ENCODE measurements around the gene PCCA.
"Not testable (repeated sequence)": the region's sequence is repeated elsewhere in the genome, so short reads cannot be mapped to it uniquely, and the experiment has no call there.

Gene PCCA

DNA sequence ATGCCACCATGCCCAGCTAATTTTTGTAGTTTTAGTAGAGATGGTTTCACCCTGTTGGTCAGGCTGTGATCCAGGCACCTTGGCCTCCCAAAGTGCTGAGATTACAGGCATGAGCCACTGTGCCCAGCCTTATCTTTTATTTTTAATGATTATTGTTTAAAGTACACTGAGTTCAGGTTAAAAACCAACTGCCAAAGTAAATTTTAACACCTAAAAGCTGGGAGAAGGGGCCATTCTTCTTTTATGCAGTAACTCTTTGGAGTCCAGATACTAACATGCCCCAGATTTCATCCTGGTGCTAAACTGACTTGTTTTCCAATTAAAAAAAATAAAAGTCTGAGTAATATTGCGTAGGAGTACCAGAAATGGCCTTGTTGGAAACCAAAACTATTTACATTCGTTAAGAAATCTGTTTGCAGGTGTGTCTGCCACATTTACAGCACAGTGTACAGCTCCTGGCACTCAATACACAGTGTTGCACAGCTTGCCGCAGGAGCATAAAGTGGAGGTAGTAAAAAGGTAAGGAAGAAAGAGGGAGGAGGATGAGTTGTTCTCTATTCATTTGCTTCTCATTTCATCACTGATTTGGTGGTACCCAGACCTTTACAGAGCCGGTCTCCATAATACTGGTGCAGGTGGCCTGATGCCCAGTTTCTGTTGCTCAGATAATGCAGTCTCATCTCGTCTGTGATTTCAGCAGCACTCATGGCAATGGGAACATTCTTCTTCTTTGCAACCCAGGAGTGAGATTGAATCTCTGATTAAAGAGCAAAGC lies 108.9 kb downstream of the PCCA start:
- DNase-seq: no peak

DNA sequence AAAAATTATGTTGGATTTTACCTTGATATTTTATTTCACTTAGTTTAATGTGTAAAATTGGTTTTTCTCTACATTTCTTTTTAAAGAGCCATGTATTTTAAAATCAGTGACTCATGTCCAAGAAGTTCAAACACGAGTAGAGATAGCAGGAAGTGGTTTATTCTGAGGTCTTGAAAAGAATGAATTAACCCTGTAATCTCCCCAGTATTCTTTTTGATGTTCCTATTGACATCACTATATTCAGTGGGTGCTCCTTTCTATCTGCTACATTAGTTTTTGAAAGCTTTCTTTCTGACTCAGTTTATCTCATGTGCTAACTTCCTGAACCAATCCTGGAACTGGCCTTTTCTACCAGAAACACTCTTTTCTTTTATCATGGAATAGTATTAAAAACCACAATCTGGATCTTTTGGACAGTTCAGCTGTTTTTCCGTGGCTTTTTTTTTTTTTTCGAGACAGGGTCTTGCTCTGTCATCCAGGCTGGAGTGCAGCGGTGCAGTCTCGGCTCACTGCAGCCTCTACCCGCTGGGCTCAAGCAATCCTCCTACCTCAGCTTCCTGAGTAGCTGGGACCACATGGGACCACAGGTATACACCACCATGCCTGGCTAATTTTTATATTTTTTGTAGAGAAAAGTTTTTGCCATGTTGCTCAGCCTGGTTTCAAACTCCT lies 114.9 kb downstream of the PCCA start:
- DNase-seq: no peak

DNA sequence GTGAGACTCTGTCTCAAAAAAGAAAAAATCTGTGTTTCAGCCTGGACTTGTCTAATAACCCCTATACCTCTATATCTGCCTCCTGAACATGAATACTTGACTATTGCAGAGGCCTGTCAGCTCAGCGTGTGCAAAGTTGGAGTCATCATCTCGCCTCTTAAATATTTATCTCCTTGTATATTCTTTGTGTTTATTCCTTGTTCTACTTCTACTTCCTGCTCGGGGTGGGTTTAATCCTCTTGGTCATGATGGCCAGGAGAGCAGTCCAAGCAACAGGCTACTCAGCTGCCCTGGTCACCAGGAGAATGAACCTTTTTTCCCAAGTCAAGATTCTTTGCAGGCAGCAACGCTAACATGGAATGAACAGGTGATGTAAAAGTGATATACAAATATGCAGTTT lies 119.1 kb downstream of the PCCA start:
- DNase-seq: no peak

GRCh38 chr13:100208626-100209025 lies 119.7 kb downstream of the PCCA start:
- DNase-seq: no peak

- no peak for DNase-seq
Measured at GRCh38 chr13:100209857-100210825, 121.2 kb downstream of the PCCA start.

DNA sequence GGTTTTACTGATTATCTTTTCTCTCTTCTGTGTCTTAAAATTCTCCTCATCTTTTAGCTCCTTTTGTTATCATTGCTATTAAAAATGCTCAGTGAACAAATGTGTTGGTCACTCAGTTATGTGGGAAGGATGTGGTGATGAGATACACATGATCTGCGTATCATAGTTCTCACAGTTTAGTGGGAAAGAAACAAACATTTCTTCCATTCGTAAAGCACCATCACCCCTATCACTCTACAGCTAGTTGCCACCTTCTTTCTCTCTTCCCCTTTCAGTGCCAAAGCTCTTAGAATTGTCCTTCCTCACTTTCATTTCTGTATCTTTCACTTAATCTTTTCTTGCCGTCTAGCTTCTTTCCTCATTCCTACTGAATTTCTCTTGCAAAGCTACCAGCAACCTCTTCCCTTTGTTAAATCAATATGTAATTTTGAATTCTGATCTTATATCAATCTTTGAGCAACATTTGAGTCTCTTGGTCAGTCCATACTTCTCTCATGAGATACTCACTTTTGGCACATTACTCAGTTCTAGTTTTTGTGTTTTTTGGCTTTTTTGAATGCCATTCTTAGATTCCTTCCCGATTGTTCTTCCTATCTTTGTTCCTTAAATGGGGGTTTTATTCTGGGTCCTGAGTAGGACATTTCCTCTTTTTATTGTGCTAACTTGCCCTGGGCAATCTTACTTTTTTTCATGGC lies 122.3 kb downstream of the PCCA start:
- no peak for DNase-seq

DNA sequence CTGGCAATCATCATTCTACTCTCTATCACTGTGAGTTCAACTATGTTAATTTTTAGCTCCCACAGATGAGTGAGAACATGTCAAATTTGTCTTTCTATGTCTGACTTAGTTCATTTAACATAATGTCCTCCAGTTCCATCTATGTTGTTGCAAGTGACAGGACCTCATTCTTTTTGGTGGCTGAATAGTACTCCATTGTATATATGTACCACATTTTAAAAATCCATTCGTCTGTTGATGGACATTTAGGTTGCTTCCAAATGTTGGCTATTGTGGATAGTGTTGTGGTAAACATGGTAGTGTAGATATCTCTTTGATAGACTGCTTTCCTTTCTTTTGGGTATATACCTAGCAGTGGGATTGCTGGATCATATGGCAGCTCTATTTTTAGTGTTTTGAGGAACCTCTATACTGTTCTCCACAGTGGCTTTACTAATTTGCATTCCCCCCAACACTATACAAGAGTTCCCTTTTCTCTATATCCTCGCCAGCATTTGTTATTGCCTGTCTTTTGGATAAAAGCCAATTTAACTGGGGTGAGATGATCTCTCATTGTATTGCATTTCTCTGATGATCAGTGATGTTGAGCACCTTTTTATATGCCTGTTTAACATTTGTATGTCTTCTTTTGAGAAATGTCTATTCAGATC lies 124.1 kb downstream of the PCCA start:
- no peak for DNase-seq

GRCh38 chr13:100213576-100213975 lies 124.7 kb downstream of the PCCA start:
- no peak for DNase-seq

DNA sequence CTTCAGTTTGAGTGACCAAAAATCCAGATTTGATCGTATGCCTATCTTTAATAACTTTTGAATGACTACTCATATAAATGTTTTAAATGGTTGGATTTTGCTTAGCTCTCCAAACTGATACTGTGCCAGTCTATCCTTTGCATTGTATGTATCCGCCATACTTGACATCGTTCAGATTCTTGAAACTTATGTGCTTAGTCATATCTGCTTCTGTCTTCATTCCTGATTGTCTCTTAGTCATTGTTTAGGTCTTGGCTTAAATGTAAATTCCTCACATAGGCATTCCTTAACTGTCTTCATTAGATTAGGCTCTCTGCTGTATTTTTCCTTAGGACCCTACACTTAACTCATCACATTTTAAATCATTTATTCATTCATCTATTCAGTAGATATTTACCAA lies 126.0 kb downstream of the PCCA start:
- no peak for DNase-seq

DNA sequence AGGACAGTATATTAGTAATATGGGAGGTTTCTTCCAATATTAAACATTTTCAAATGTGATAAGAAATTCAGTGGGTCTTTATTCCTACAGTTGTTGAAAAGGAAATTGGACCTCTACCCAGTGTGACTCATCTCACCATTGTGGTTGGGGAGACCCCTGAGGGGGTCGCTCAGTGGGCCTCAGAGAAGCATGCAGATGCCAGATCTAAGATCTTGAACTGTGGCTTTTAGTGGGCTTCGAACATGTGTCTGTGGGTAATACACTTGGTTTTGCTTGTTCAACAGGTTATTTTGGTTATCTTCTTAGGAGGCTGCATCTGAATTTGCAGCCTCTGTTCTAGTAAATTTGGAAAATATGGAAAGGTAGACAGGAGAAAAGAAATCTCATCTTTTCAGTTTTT lies 132.3 kb downstream of the PCCA start:
- no peak for DNase-seq

- DNase-seq: not testable (repeated sequence)
Measured at GRCh38 chr13:100223966-100224530, 135.2 kb downstream of the PCCA start.

DNA sequence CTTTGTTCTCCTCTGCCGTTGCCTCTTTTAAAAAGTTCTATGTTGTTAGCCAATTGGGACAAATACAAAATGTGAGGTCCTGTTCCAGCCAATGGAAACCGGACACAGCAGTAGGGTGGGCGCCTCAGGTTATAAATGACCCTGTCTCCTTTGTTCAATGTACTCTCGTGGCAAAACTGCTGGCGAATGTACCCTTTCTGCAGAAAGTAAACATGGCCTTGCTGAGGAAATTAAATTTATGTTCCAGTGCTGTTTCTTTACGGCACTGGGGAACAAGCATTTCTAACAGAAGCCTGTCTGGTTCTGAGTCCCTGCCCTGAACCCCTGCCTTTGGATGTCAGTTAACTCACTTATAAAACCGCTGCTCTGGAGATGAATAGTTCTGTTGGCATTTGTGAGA lies 140.7 kb downstream of the PCCA start:
- no peak for DNase-seq

DNA sequence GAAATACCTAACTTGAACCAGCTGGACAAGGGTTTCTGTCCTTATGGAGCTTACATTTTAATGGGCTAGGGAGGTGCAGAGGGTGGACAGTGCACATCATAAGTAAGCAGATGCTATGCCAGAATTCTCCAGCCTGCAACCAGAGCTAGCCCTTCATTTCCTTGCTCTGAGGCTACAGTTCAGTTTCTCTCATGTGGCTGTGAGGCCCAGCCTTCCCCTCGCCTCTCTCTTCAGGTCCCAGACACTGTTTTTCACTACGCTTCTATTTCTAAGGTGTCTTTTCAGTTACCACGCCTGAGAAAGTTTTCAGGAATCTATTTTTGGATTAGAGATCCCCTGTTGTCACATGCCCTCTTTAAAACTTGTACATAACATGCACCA lies 141.9 kb downstream of the PCCA start:
- no peak for DNase-seq

DNA sequence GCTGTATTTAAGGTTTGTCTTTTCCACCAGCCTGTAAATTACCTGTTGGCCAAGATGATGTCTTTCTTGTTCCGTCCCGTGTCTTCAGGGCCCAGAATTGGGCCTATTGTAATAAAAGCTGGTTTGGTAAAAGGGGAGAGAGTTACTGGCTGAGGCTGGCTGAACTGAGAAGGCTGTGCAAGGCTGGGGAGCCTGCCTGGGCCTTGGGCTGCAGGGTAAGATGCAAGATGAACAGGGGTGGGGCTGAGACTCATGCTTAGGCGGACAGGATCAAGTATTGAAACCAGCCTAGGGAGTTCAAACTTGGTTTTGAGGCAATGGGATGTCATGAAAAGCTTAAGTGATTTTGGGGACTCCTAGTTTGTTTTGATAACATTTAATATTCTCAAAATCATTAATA lies 142.3 kb downstream of the PCCA start:
- DNase-seq: no peak

- DNase-seq: no peak
Measured at GRCh38 chr13:100234006-100234405, 145.1 kb downstream of the PCCA start.

DNA sequence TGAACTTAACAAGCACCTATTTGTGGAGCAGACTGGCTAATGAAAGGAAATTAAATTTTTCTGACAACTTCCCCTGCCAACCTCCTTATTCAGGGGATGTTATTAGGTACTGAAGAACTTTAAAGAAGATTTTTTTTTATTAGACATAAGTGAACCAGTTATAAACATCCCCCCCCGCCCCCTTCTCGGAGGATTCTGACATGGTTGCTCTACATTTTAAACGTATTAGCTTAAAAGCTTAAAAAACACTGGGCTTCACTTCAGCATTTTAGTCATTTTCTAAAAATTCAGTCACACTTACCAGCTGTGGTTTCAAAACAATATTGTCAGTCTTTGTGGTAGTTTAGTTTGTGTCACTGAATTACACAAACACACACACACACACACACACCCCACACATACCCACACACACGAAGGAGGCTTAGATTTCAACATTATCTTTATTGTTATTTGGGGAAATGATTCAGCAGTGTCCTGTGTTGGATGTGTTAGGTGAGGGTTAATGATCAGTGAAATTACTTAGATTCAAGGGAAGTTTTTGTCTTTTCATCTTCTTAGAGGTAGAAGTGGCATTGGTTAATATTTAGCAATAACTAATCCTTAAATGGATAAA lies 145.7 kb downstream of the PCCA start:
- DNase-seq: no peak

DNA sequence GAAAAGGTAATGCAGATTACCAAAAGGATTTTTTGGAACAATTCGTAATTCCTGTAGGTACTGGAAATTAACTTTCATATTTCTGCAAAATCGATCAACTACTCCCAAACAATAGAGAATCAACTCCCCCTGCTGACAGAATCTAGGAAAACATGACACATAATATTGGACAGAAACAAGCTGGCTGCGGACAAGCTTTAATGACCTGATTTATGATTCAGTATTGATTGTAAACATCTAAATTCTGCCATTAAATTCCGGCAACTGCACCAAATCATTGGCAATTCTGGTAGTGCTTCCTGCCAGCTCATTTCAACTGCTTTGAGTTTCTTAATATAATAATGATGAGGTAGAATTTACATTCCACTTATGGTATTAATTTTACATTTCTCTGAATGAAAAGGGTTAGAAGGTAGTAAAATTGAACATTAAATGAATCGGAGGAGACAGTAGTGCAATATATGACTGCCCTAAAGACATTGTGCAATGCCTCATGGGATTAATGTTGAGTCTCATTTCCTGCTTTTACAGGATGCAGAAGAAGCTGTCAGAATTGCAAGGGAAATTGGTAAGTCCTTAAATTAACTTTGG lies 146.5 kb downstream of the PCCA start:
- no peak for DNase-seq

DNA sequence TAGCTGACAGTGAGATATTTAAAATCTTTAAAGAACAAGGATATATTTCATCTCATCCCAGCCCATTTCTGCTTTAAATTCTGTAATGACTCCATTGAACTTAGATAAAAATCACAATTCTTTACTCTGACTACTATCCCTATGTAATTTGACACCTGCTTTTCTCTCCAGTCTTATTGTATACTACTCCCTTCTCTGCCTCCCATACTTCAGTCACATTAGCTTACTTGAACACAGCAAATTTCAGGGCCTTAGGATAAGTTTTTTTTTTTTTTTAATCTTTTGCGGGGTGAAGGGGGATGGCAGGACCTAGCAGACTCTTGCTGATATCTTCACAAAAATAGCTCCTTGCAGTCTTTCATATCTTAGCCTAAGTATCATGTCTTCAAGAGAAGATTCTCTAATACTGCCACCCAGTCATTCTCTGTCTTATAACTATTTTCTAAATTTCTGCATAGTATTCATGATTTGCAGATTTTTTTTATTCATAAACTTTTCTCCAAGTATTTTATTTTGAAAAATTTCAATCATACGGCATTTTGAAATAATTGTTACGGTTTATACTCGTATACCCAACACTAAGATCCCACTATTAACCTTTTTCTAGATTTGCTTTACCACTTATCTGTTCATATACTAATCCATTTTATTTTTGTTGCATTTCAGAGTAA lies 151.4 kb downstream of the PCCA start:
- DNase-seq: no peak

GRCh38 chr13:100244431-100244830 lies 155.5 kb downstream of the PCCA start:
- DNase-seq: no peak

DNA sequence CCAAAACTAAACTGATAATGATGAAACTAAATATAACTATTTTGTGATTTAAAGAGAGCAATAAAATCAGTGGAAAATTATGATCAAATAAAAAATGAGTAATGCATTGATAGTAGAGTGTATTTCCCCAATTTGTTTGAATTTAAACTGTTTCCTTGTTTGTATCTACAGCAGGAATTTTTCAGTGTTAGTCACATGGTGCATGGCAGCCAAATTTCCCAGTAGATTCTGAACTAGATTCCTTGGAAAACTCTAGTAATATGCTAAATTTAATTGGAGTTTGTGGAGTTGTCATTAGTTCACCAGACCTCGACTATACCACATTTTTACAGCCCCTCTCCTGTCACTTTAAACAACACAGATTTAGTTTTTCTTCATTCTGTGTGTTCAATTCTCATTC lies 156.2 kb downstream of the PCCA start:
- DNase-seq: no peak

GRCh38 chr13:100247937-100248336 lies 159.0 kb downstream of the PCCA start:
- no peak for DNase-seq

All from activated effector memory CD4-positive, alpha-beta T cell treated with anti-CD3 and anti-CD28 coated beads, Interleukin-2, amount 50 U/mL, for 16 hours (primary cell).